HUES48 (cell line): Measurements from ENCODE around the gene NEURL1.

ENCODE experiments used
- H3K27ac ChIP-seq: one replicate; pipeline ENCODE4 v1.7.0; 2013; ENCODE audit warnings: low read depth, low read length, inconsistent platforms
- H3K27me3 ChIP-seq: 2 replicates; pipeline ENCODE4 v1.6.1; 2013; ENCODE audit warnings: mild to moderate bottlenecking, low read length; ENCODE audit not compliant: control insufficient read depth, insufficient read depth
- H3K36me3 ChIP-seq: 2 replicates; pipeline ENCODE4 v1.6.1; 2013; ENCODE audit warnings: low read length; ENCODE audit not compliant: control insufficient read depth, insufficient read depth
- H3K4me1 ChIP-seq: 2 replicates; pipeline ENCODE4 v1.6.1; 2013; ENCODE audit warnings: mild to moderate bottlenecking, low read length; ENCODE audit not compliant: control insufficient read depth, insufficient read depth
- H3K4me3 ChIP-seq: 2 replicates; pipeline ENCODE4 v1.5.1; 2013; ENCODE audit warnings: mild to moderate bottlenecking, low read depth, low read length
- H3K9ac ChIP-seq: 2 replicates; pipeline ENCODE4 v1.6.1; 2013; ENCODE audit warnings: mild to moderate bottlenecking, low read depth, low read length, moderate library complexity
- H3K9me3 ChIP-seq: 2 replicates; pipeline ENCODE4 v1.6.1; 2013; ENCODE audit warnings: low read length; ENCODE audit not compliant: control insufficient read depth, insufficient read depth

Gene NEURL1

GRCh38 chr10:103556383-103557007, 63.0 kb downstream of the NEURL1 start:
- H3K4me3 ChIP-seq: no peak overlapping the region
- no peak overlapping the region for H3K9ac ChIP-seq
- H3K27me3 ChIP-seq: peaks cover 20% of the 10 kb centered on the region
- no peak overlapping the region for H3K27ac ChIP-seq
- H3K36me3 ChIP-seq: no peaks in the 10 kb centered on the region
- H3K4me1 ChIP-seq: peaks cover 3% of the 10 kb centered on the region; the same call in 1 of the 2 replicates
- no peaks in the 10 kb centered on the region for H3K9me3 ChIP-seq

- Histone ChIP-seq H3K4me3 (no peak overlapping the region), H3K9me3 (no peaks in the 10 kb centered on the region), H3K4me1 (peaks cover 3% of the 10 kb centered on the region; the same call in 1 of the 2 replicates), H3K9ac (no peak overlapping the region), H3K27me3 (peaks cover 20% of the 10 kb centered on the region), H3K27ac (no peak overlapping the region), H3K36me3 (no peaks in the 10 kb centered on the region)
These were observed 64.0 kb downstream of the NEURL1 start for GRCh38 chr10:103557455-103557854.

GRCh38 chr10:103558911-103559310, 65.4 kb downstream of the NEURL1 start:
- H3K36me3 ChIP-seq: no peaks in the 10 kb centered on the region
- peaks cover 20% of the 10 kb centered on the region for H3K27me3 ChIP-seq
- H3K4me3 ChIP-seq: no peak overlapping the region
- H3K4me1 ChIP-seq: peaks cover 3% of the 10 kb centered on the region; the same call in 1 of the 2 replicates
- no peak overlapping the region for H3K27ac ChIP-seq
- no peak overlapping the region for H3K9ac ChIP-seq
- H3K9me3 ChIP-seq: no peaks in the 10 kb centered on the region

GRCh38 chr10:103559776-103560175, 66.3 kb downstream of the NEURL1 start:
- no peak overlapping the region for H3K9ac ChIP-seq
- peaks cover 3% of the 10 kb centered on the region; the same call in 1 of the 2 replicates for H3K4me1 ChIP-seq
- no peaks in the 10 kb centered on the region for H3K36me3 ChIP-seq
- no peak overlapping the region for H3K27ac ChIP-seq
- no peak overlapping the region for H3K4me3 ChIP-seq
- no peaks in the 10 kb centered on the region for H3K9me3 ChIP-seq
- H3K27me3 ChIP-seq: peaks cover 13% of the 10 kb centered on the region

GRCh38 chr10:103560886-103561285, 67.4 kb downstream of the NEURL1 start:
- no peak overlapping the region for H3K27ac ChIP-seq
- H3K4me1 ChIP-seq: no peaks in the 10 kb centered on the region
- no peak overlapping the region for H3K4me3 ChIP-seq
- no peaks in the 10 kb centered on the region for H3K36me3 ChIP-seq
- no peaks in the 10 kb centered on the region for H3K9me3 ChIP-seq
- H3K27me3 ChIP-seq: peaks cover 6% of the 10 kb centered on the region
- no peak overlapping the region for H3K9ac ChIP-seq

- Histone ChIP-seq H3K36me3 (no peaks in the 10 kb centered on the region), H3K9ac (no peak overlapping the region), H3K4me1 (no peaks in the 10 kb centered on the region), H3K27me3 (no peaks in the 10 kb centered on the region), H3K27ac (no peak overlapping the region), H3K9me3 (no peaks in the 10 kb centered on the region), H3K4me3 (no peak overlapping the region)
These were observed 68.9 kb downstream of the NEURL1 start for GRCh38 chr10:103562383-103562782.

- no peak overlapping the region for H3K4me3 ChIP-seq
These were observed 70.0 kb downstream of the NEURL1 start for GRCh38 chr10:103563231-103564115.

GRCh38 chr10:103564116-103564501, 70.6 kb downstream of the NEURL1 start:
- H3K27me3 ChIP-seq: no peaks in the 10 kb centered on the region
- H3K36me3 ChIP-seq: no peaks in the 10 kb centered on the region
- no peaks in the 10 kb centered on the region for H3K4me1 ChIP-seq
- no peak overlapping the region for H3K9ac ChIP-seq
- no peak overlapping the region for H3K27ac ChIP-seq
- H3K9me3 ChIP-seq: no peaks in the 10 kb centered on the region
- no peak overlapping the region for H3K4me3 ChIP-seq

More at GRCh38 chr10:103563231-103564115, 70.0 kb downstream of the NEURL1 start:
- H3K36me3 ChIP-seq: no peaks in the 10 kb centered on the region
- H3K9me3 ChIP-seq: no peaks in the 10 kb centered on the region
- no peak overlapping the region for H3K9ac ChIP-seq
- H3K4me1 ChIP-seq: no peaks in the 10 kb centered on the region
- H3K27me3 ChIP-seq: no peaks in the 10 kb centered on the region
- H3K27ac ChIP-seq: no peak overlapping the region

GRCh38 chr10:103564776-103565520, 71.4 kb downstream of the NEURL1 start:
- H3K27ac ChIP-seq: no peak overlapping the region
- H3K9me3 ChIP-seq: no peaks in the 10 kb centered on the region
- no peaks in the 10 kb centered on the region for H3K36me3 ChIP-seq
- no peaks in the 10 kb centered on the region for H3K27me3 ChIP-seq
- no peak overlapping the region for H3K4me3 ChIP-seq
- H3K4me1 ChIP-seq: no peaks in the 10 kb centered on the region
- no peak overlapping the region for H3K9ac ChIP-seq

GRCh38 chr10:103566536-103566935, 73.0 kb downstream of the NEURL1 start:
- Histone ChIP-seq H3K4me1 (no peaks in the 10 kb centered on the region), H3K4me3 (no peak overlapping the region), H3K9me3 (no peaks in the 10 kb centered on the region), H3K36me3 (no peaks in the 10 kb centered on the region), H3K27ac (no peak overlapping the region), H3K9ac (no peak overlapping the region), H3K27me3 (no peaks in the 10 kb centered on the region)
